HFFc6 (cell line): ENCODE results near the gene CCR2. TPM values are rescaled to one million over a fixed set of nuclear protein-coding genes. Genes with fewer than 3 reads are reported as not detected.
"Not testable (repeated sequence)": the region's sequence is repeated elsewhere in the genome, so short reads cannot be mapped to it uniquely, and the experiment has no call there.

Experiments used
- DNase-seq: peaks from one replicate; pipeline ENCODE4 v3.0.0-alpha.2; 2018
- H3K27ac Mint-ChIP-seq: 2 replicates; pipeline ENCODE4 v1.8.0; 2020; ENCODE audit warnings: mild to moderate bottlenecking, mixed read lengths
- H3K27me3 Mint-ChIP-seq: 2 replicates; pipeline ENCODE4 v1.8.0; 2021; ENCODE audit warnings: mild to moderate bottlenecking, moderate library complexity, mixed read lengths; ENCODE audit not compliant: insufficient read depth
- H3K36me3 Mint-ChIP-seq: 2 replicates; pipeline ENCODE4 v1.8.0; 2021; ENCODE audit warnings: low read depth, mixed read lengths
- H3K4me1 Mint-ChIP-seq: 2 replicates; pipeline ENCODE4 v1.8.0; 2020; ENCODE audit warnings: low read depth, mixed read lengths
- H3K4me3 Mint-ChIP-seq: 2 replicates; pipeline ENCODE4 v1.8.0; 2020; ENCODE audit warnings: mild to moderate bottlenecking, moderate library complexity, mixed read lengths
- H3K9me3 Mint-ChIP-seq: 2 replicates; pipeline ENCODE4 v1.8.0; 2020; ENCODE audit warnings: mild to moderate bottlenecking, mixed read lengths
- CTCF ChIP-seq: fragments of 200-600 bp; sonication (generic); IDR thresholded peaks from 2 replicates; pipeline ENCODE4 v1.5.0; 2021; ENCODE audit warnings: antibody characterized with exemption, mild to moderate bottlenecking
- total RNA-seq, 6 experiments: library from RNA; stranded (reverse); fragmentation: NEBNext Ultra II Directional; extraction: Animal tissue kit (Norgen Biotek cat#: 25700); gene quantifications; 2 replicates in 1 of 6; 3 replicates in 5 of 6; pipeline ENCODE4 v1.2.3, GENCODE V29; 2021

Gene CCR2
- total RNA-seq, 6 experiments from 2014 or later: not detected

- no peaks in the 10 kb centered on the region for H3K4me1 Mint-ChIP-seq
- H3K27ac Mint-ChIP-seq: no peak overlapping the region
- no peaks in the 10 kb centered on the region for H3K36me3 Mint-ChIP-seq
- peaks cover 5% of the 10 kb centered on the region; the same call in 1 of the 2 replicates for H3K9me3 Mint-ChIP-seq
- H3K4me3 Mint-ChIP-seq: no peak overlapping the region
- TF ChIP-seq CTCF: no peak
- no peak for DNase-seq
- H3K27me3 Mint-ChIP-seq: peaks cover 25% of the 10 kb centered on the region
Observed at GRCh38 chr3:46318207-46318927, 35.5 kb upstream of the CCR2 start.

DNA sequence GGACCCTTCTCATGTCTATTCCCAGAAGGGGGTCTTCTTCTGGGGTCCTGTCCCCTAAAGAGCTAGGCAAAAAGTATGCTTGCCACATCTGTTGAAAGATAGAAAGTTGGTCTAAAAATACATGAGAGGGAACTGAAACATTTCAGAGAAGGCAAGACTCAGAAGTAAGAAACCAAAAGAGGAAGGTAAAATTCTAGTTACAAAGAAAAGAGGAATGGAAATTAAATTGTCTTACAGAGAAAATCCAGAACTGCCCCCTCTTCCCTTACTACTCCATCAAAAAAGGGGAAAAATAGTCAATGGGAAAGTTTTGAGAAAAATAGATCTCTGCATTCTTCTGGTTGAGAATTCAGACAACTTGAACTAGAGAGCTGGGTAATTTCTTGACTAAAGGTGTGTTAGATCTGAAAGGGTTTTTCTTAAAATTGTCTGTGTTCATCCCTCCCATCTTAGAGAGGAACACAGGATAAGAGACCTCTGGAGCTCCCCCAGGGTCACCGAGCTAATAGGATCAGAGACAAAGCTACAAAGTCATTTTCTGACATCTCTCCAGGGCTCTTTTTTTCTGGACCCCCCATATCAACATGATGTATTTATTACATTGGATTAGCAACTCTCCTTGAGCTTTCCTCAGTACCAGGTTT lies 32.3 kb upstream of the CCR2 start:
- TF ChIP-seq CTCF: no peak
- no peaks in the 10 kb centered on the region for H3K4me1 Mint-ChIP-seq
- H3K4me3 Mint-ChIP-seq: no peak overlapping the region
- H3K36me3 Mint-ChIP-seq: no peaks in the 10 kb centered on the region
- H3K9me3 Mint-ChIP-seq: peaks cover 5% of the 10 kb centered on the region; the same call in 1 of the 2 replicates
- peaks cover 22% of the 10 kb centered on the region for H3K27me3 Mint-ChIP-seq
- no peak for DNase-seq
- H3K27ac Mint-ChIP-seq: no peak overlapping the region

- TF ChIP-seq CTCF: no peak
- H3K4me3 Mint-ChIP-seq: no peak overlapping the region
Observed at GRCh38 chr3:46324036-46324435, 29.9 kb upstream of the CCR2 start.

DNA sequence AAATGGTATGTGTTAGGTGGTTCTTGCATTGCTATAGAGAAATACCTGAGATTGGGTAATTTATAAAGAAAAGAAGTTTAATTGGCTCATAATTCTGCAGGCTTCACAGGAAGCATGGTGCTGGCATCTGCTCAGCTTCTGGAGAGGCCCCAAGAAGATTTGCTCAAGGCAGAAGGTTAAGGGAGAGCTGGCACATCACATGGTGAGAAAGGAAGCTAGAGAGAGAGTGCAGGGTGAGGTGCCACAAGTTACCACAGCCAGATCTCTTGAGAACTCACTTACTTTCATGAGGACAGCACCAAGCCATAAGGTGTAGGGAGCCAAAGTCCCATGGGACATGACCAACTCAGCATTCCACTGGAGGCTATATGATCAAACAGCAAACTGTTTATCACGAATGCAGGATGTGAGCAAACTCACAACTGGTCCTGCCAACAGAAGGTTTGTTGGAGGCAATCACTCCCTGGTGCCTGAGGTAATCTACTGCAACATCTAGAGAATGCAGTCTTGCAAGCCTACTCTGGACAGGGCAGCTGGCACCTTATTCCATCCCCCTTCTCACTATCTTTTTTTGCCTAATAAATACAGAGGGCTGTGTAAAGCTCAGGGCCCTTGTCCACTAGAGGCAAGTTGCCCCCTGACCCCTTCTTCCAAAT lies 28.1 kb upstream of the CCR2 start:
- Mint-ChIP-seq H3K4me3 (no peak overlapping the region), H3K4me1 (no peaks in the 10 kb centered on the region), H3K36me3 (no peaks in the 10 kb centered on the region), H3K27me3 (peaks cover 16% of the 10 kb centered on the region), H3K9me3 (no peaks in the 10 kb centered on the region), H3K27ac (no peak overlapping the region)
- TF ChIP-seq CTCF: no peak
- DNase-seq: no peak

More at GRCh38 chr3:46324036-46324435, 29.9 kb upstream of the CCR2 start:
- DNase-seq: no peak
- no peak overlapping the region for H3K27ac Mint-ChIP-seq
- H3K36me3 Mint-ChIP-seq: no peaks in the 10 kb centered on the region
- no peaks in the 10 kb centered on the region for H3K4me1 Mint-ChIP-seq
- peaks cover 19% of the 10 kb centered on the region for H3K27me3 Mint-ChIP-seq
- no peaks in the 10 kb centered on the region for H3K9me3 Mint-ChIP-seq

DNA sequence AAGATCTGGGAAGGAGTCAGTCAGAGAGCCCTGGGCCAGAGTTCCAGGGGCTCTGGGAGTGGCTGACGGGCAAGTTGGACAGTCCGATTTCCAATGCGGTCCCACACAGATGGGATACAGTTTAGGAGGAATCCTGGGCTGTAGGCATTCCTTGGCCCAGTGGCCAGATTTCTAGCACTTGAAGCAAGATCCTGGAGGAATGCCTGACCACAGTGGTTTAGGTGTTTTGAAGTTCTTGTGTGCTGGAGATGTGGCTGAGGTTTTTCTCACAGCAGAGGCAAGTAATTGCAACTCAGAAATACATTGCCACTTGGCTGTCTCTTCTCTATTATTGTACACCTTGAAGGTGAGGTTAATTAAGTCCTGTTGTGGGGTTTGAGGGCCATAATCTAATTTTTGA lies 23.2 kb upstream of the CCR2 start:
- not testable (repeated sequence) for H3K4me3 Mint-ChIP-seq, H3K9me3 Mint-ChIP-seq, H3K27ac Mint-ChIP-seq, DNase-seq, H3K36me3 Mint-ChIP-seq
- H3K27me3 Mint-ChIP-seq: peaks cover 16% of the 10 kb centered on the region
- peaks cover 10% of the 10 kb centered on the region for H3K4me1 Mint-ChIP-seq
